Uterus (tissue), 4 donors: ENCODE results near the gene SNTG2. TPM values are rescaled to one million over a fixed set of nuclear protein-coding genes. Genes with fewer than 3 reads are reported as not detected.

Experiments
- DNase-seq, 2 donors: peaks; one replicate each; pipeline ENCODE4 v3.0.0-alpha.2; 2019 to 2020
- H3K27ac ChIP-seq, 2 donors: fragments of 200-600 bp; sonication (generic); 1 replicate in 1 of 2; 2 replicates in 1 of 2; pipeline ENCODE4 v1.5.1; 2016 to 2018
- H3K27me3 ChIP-seq, 2 donors: fragments of 200-600 bp; sonication (generic); one replicate each; pipeline ENCODE4 v1.5.1; 2018 to 2019; ENCODE audit warnings: control low read depth in 1 of 2
- H3K36me3 ChIP-seq, 2 donors: fragments of 200-600 bp; sonication (generic); one replicate each; pipeline ENCODE4 v1.5.1; 2019; ENCODE audit warnings: control low read depth in 1 of 2
- H3K4me1 ChIP-seq, 2 donors: fragments of 200-600 bp; sonication (generic); one replicate each; pipeline ENCODE4 v1.5.1; 2018 to 2019; ENCODE audit warnings: control low read depth in 1 of 2
- H3K4me3 ChIP-seq, 2 donors: fragments of 200-600 bp; sonication (generic); 1 replicate in 1 of 2; 2 replicates in 1 of 2; pipeline ENCODE4 v1.5.1; 2018 to 2019; ENCODE audit warnings: mild to moderate bottlenecking in 1 of 2
- H3K9me3 ChIP-seq, 2 donors: fragments of 200-600 bp; sonication (generic); one replicate each; pipeline ENCODE4 v1.5.1; 2019; ENCODE audit warnings: control low read depth in 1 of 2
- POLR2A ChIP-seq, 2 donors: fragments of 450-650 bp; IDR thresholded peaks; one replicate each; pipeline ENCODE4 v1.6.1; 2016; ENCODE audit warnings: antibody characterized with exemption in 2 of 2, mild to moderate bottlenecking in 1 of 2, moderate library complexity in 1 of 2
- intact Hi-C: fragments of 100-400 bp; cut with DNase I; formaldehyde crosslinking; loops from one replicate; pipeline ENCODE4 v1.15.1; 2023; ENCODE audit warnings: low total_unique reads
- total RNA-seq, 4 donors: library from RNA; depleted of rRNA in 3 of 4; stranded (reverse); fragments of >200 nt in 3 of 4; gene quantifications; one replicate each; pipeline versions ENCODE4 v1.1.0 to v1.2.4, GENCODE V29; 2014 to 2023
- TF ChIP-seq, protein P1 (sequence below), 4 experiments: fragments of 200-600 bp in 2 of 4; fragments of 450-650 bp in 2 of 4; sonication (generic) in 2 of 4; IDR thresholded peaks; one replicate each; pipeline ENCODE4 v1.5.1; 2016 to 2019; ENCODE audit warnings: antibody characterized with exemption in 4 of 4, mild to moderate bottlenecking in 2 of 4, moderate library complexity in 1 of 4
- donor health status: DM: yes; HTN: yes; CAD: no.

Gene SNTG2
- total RNA-seq, 4 donors from 2014 or later, result 3.2 to 46.2 (median 31.4) TPM

DNA sequence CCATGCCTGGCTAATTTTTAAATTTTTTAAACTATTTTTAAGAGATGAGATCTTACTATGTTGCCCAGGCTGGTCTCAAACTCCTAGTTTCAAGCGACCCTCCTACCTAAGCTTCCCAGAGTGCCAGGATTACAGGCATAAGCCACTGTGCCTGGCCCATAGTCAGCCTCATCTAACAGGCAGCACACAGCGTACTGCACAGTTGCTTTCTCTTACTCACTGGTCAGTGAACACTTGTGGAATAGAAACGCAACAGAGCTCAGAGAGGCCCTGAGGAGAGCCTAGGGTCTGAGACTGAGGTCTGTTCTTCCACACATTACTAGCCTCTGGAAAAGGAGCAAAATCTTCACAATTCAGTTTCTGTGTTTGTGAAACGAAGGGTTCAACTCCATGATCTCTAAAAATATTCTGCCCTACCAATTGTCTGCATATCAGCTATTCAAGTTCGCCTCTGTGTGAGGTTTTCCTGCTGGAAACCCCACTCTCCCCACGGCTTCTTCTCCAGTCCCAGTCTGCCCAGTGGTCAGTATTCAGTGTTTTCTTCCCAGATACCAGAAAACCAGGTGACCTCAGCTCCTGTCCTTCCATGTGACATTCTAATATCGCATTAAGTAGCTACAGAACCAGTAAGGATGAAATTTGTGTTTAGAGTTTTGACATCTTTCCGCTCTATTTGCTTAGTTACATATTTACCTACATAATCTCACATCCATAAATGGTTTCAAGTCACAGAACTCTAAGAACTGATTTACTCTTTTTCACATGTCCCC, 26.6 kb upstream of the SNTG2 start:
- intact Hi-C loops, result no loop called here
- TF ChIP-seq, protein P1, sequence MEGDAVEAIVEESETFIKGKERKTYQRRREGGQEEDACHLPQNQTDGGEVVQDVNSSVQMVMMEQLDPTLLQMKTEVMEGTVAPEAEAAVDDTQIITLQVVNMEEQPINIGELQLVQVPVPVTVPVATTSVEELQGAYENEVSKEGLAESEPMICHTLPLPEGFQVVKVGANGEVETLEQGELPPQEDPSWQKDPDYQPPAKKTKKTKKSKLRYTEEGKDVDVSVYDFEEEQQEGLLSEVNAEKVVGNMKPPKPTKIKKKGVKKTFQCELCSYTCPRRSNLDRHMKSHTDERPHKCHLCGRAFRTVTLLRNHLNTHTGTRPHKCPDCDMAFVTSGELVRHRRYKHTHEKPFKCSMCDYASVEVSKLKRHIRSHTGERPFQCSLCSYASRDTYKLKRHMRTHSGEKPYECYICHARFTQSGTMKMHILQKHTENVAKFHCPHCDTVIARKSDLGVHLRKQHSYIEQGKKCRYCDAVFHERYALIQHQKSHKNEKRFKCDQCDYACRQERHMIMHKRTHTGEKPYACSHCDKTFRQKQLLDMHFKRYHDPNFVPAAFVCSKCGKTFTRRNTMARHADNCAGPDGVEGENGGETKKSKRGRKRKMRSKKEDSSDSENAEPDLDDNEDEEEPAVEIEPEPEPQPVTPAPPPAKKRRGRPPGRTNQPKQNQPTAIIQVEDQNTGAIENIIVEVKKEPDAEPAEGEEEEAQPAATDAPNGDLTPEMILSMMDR (IDR thresholded peaks at IDR 0.05), result no peak
- TF ChIP-seq POLR2A (IDR thresholded peaks at IDR 0.05), result no peak
- Histone ChIP-seq H3K4me3 (no peak overlapping the region), H3K36me3 (no peaks in the 10 kb centered on the region), H3K9me3 (no peaks in the 10 kb centered on the region), H3K27me3 (no peaks in the 10 kb centered on the region), H3K27ac (no peak overlapping the region), H3K4me1 (no peaks in the 10 kb centered on the region)
- DNase-seq, result no peak

DNA sequence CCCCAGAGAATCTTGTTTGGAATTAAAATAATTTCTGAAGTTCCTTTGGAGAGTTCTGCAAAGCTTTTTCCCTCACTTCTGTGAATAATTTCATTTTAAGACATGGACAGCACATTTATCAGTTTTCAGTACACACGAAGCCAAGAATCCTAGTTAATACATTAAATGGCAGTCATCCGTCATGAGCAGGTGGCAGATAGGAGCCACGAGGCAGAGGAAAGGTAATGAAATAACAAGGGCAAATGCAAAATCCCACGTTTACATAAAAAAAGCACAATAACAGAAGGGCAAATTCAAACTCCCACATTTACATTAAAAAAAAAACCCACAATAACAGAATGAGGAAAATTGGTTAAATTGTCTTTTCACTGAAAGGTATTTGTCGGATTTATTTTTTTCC, 25.9 kb upstream of the SNTG2 start:
- intact Hi-C loops, result no loop called here
- no peaks in the 10 kb centered on the region for H3K9me3 ChIP-seq
- no peak overlapping the region for H3K27ac ChIP-seq
- no peaks in the 10 kb centered on the region for H3K4me1 ChIP-seq
- H3K4me3 ChIP-seq, result no peak overlapping the region
- H3K36me3 ChIP-seq, result no peaks in the 10 kb centered on the region
- DNase-seq, result no peak
- no peaks in the 10 kb centered on the region for H3K27me3 ChIP-seq
- no peak for TF ChIP-seq POLR2A (IDR thresholded peaks at IDR 0.05)
- TF ChIP-seq, protein P1 (IDR thresholded peaks at IDR 0.05), result no peak

DNA sequence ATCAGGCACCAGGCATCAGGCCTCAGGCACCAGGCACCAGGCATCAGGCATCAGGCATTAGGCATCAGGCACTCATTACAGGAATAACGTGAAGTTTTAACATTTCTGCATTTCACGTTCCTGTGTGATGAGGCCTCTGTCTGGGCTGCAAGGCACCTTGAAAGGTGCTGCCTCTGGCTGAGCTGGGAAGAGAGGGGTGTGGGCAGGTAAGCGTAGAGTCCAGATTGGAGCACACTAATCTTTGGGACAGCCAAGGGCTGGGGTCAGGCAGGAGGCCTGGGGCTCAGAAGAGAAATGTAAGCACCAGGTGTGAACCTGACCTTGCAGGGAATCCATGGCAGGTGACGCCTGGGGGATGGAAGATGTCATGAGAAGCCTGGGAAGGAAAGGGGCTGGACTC, 25.3 kb upstream of the SNTG2 start:
- H3K36me3 ChIP-seq, result no peaks in the 10 kb centered on the region
- H3K4me1 ChIP-seq, result no peaks in the 10 kb centered on the region
- H3K27ac ChIP-seq, result no peak overlapping the region
- H3K9me3 ChIP-seq, result no peaks in the 10 kb centered on the region
- H3K4me3 ChIP-seq, result no peak overlapping the region
- TF ChIP-seq POLR2A (IDR thresholded peaks at IDR 0.05), result no peak
- intact Hi-C loops, result no loop called here
- no peaks in the 10 kb centered on the region for H3K27me3 ChIP-seq
- DNase-seq, result no peak

DNA sequence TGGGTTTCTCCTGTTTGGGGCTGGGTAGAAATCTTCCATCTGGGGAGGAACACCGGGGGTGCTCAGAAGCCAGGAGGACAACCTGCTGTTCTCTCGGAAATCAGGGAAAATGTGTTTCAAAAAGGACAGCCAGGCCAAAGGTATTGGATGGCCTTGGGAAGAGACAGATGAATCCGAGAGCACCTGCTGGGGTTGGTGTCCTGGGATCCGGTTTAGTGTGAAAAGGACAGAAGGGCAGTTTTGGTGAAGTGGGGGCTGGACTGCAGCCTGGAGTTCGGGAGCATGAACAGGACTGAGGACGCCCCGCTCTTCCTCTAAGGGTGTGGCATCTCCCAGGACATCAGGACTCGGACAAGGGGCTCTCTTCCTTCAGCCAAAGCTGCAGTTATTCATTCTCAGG, 24.9 kb upstream of the SNTG2 start:
- intact Hi-C loops, result no loop called here
- Histone ChIP-seq H3K4me3 (no peak overlapping the region), H3K4me1 (no peaks in the 10 kb centered on the region), H3K27ac (no peak overlapping the region), H3K27me3 (no peaks in the 10 kb centered on the region), H3K36me3 (no peaks in the 10 kb centered on the region), H3K9me3 (no peaks in the 10 kb centered on the region)
- TF ChIP-seq, protein P1 (IDR thresholded peaks at IDR 0.05), result no peak
- TF ChIP-seq POLR2A (IDR thresholded peaks at IDR 0.05), result no peak
- no peak for DNase-seq

DNA sequence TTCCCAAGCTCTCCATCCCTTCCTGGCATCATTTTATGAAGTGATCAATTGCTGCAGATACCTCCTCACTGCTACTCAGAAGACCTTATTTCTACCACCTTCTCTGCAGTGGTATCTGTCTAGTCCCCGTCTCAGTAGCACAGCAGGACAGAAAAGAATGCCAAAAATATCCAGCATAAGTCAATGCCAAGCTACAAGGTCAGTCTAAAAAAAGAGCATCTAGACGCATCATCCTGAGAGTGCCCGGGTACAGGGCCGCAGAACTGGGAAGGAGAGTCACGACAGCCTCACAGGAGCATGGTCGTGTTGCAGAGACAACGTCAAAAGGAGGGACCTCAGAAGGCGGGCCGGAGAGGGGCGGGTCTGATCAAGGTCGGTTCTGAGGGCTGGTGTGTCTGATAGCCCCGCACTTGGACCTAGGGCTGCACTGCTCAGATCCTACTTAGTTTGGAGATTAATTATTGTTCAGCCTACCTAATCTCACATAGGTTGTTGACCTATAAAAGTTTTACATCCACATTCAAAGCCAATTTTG, 24.3 kb upstream of the SNTG2 start:
- no peaks in the 10 kb centered on the region for H3K36me3 ChIP-seq
- DNase-seq, result no peak
- no peaks in the 10 kb centered on the region for H3K4me1 ChIP-seq
- H3K27me3 ChIP-seq, result no peaks in the 10 kb centered on the region
- TF ChIP-seq, protein P1 (IDR thresholded peaks at IDR 0.05), result no peak
- TF ChIP-seq POLR2A (IDR thresholded peaks at IDR 0.05), result no peak
- H3K4me3 ChIP-seq, result no peak overlapping the region
- intact Hi-C loops, result no loop called here
- no peaks in the 10 kb centered on the region for H3K9me3 ChIP-seq
- H3K27ac ChIP-seq, result no peak overlapping the region
